A549 (cell line): ENCODE measurements around the gene VASH2. TPM values are rescaled to one million over a fixed set of nuclear protein-coding genes. Genes with fewer than 3 reads are reported as not detected.

ENCODE experiments used
- ATAC-seq, 2 experiments: fragments of 200-7000 bp in 1 of 2; fragments of >200 bp in 1 of 2; cut with Nextera tagmentation in 1 of 2; cut with Tn5 transposase in 1 of 2; 3 replicates each; pipeline versions ENCODE4 v1.8.0 to v1.9.1; 2018 to 2020; ENCODE audit warnings: mild to moderate bottlenecking in 1 of 2, moderate library complexity in 1 of 2
- CTCF ChIA-PET: fragments of 300-600 bp; sonication (Branson Sonifier 250); formaldehyde crosslinking; extraction: SDS; loops from one replicate; lab custom pipeline; 2021; ENCODE audit warnings: antibody characterized with exemption, inconsistent platforms; lab: Yijun Ruan, JAX
- POLR2A ChIA-PET: fragments of 350-600 bp; formaldehyde crosslinking; extraction: SDS; loops from one replicate; lab custom pipeline; 2021; ENCODE audit warnings: antibody characterized with exemption, inconsistent platforms; lab: Yijun Ruan, JAX
- DNase-seq, 2 experiments: peaks; one replicate each; pipeline versions ENCODE4 v3.0.0 to v3.0.0-alpha.2; 2011 to 2016; ENCODE audit warnings: low read depth in 1 of 2, low spot score in 1 of 2
- FAIRE-seq: peaks from 2 replicates; lab custom pipeline; 2011; peaks lifted over from hg19 to GRCh38; lab: Jason Lieb, UNC
- H3K27ac ChIP-seq, 2 experiments: fragments of >200 bp; sonication (Bioruptor Twin); formaldehyde crosslinking; 3 replicates each; pipeline ENCODE4 v1.5.1; 2016 to 2017
- H3K4me1 ChIP-seq: fragments of >200 bp; sonication (Bioruptor Twin); formaldehyde crosslinking; 3 replicates; pipeline ENCODE4 v1.6.1; 2016
- H3K4me2 ChIP-seq: fragments of >200 bp; sonication (Bioruptor Twin); formaldehyde crosslinking; 3 replicates; pipeline ENCODE4 v1.6.1; 2016
- H3K4me3 ChIP-seq: fragments of >200 bp; sonication (Bioruptor Twin); formaldehyde crosslinking; 3 replicates; pipeline ENCODE4 v1.5.1; 2016
- H3K9me3 ChIP-seq: fragments of >200 bp; sonication (Bioruptor Twin); formaldehyde crosslinking; 3 replicates; pipeline ENCODE4 v1.6.1; 2016
- ATOH8 ChIP-seq: fragments of 250-450 bp; sonication (Bioruptor Pico); IDR thresholded peaks from 2 replicates; pipeline ENCODE4 v1.5.0; 2020; ENCODE audit warnings: low read depth, mild to moderate bottlenecking, moderate library complexity
- CBX2 ChIP-seq: fragments of 200-600 bp; sonication (generic); IDR thresholded peaks from 2 replicates; pipeline ENCODE4 v1.6.1; 2016; ENCODE audit warnings: low read depth, mild to moderate bottlenecking, borderline replicate concordance
- CTCF ChIP-seq: fragments of >200 bp; sonication (Bioruptor Twin); formaldehyde crosslinking; IDR thresholded peaks from 3 replicates; pipeline ENCODE4 v1.5.1; 2016
- E2F6 ChIP-seq: IDR thresholded peaks from 2 replicates; pipeline ENCODE4 v1.6.1; 2012; ENCODE audit warnings: low read depth, borderline replicate concordance
- EHMT2 ChIP-seq: fragments of 200-600 bp; sonication (generic); IDR thresholded peaks from 2 replicates; pipeline ENCODE4 v1.6.1; 2016; ENCODE audit warnings: antibody characterized with exemption, low read depth, mild to moderate bottlenecking, moderate library complexity
- FOXS1 ChIP-seq: fragments of 250-450 bp; sonication (Bioruptor Pico); IDR thresholded peaks from 2 replicates; pipeline ENCODE4 v1.5.0; 2020; ENCODE audit warnings: mild to moderate bottlenecking, moderate library complexity
- HDAC2 ChIP-seq: fragments of 200-600 bp; sonication (generic); IDR thresholded peaks from 2 replicates; pipeline ENCODE4 v1.6.1; 2016
- HOXB13 ChIP-seq: fragments of 250-450 bp; sonication (Bioruptor Pico); IDR thresholded peaks from 2 replicates; pipeline ENCODE4 v1.5.0; 2020; ENCODE audit warnings: low read depth, mild to moderate bottlenecking, moderate library complexity
- HOXB5 ChIP-seq: fragments of 250-450 bp; sonication (Bioruptor Pico); IDR thresholded peaks from 2 replicates; pipeline ENCODE4 v1.5.0; 2020; ENCODE audit warnings: mild to moderate bottlenecking, moderate library complexity
- JUNB ChIP-seq: fragments of >200 bp; sonication (Bioruptor Twin); formaldehyde crosslinking; IDR thresholded peaks from 2 replicates; pipeline ENCODE4 v1.6.1; 2016
- KDM1A ChIP-seq: fragments of 200-600 bp; sonication (generic); IDR thresholded peaks from 2 replicates; pipeline ENCODE4 v1.6.1; 2016; ENCODE audit warnings: low read depth, mild to moderate bottlenecking
- MAFK ChIP-seq: fragments of 450-650 bp; IDR thresholded peaks from 2 replicates; pipeline ENCODE4 v1.6.1; 2014; ENCODE audit not compliant: partially characterized antibody
- MAZ ChIP-seq: fragments of 150-350 bp; IDR thresholded peaks from 2 replicates; pipeline ENCODE4 v1.6.1; 2014; ENCODE audit warnings: antibody characterized with exemption, low read depth, low read length, borderline replicate concordance
- MYC ChIP-seq: IDR thresholded peaks from 2 replicates; pipeline ENCODE4 v1.6.1; 2012; ENCODE audit warnings: mild to moderate bottlenecking, inconsistent platforms, low read length, improper control_type of control experiment, borderline replicate concordance
- NFE2L2 ChIP-seq: fragments of 150-350 bp; conservative IDR thresholded peaks from 2 replicates; pipeline ENCODE4 v1.6.1; 2014; ENCODE audit warnings: low read length
- NPAS2 ChIP-seq: fragments of 250-450 bp; sonication (Bioruptor Pico); IDR thresholded peaks from 2 replicates; pipeline ENCODE4 v1.8.0; 2022; ENCODE audit warnings: mild to moderate bottlenecking, moderate library complexity, borderline replicate concordance
- PBX3 ChIP-seq: IDR thresholded peaks from 2 replicates; pipeline ENCODE4 v1.6.1; 2012
- PHF8 ChIP-seq: fragments of 200-600 bp; sonication (generic); IDR thresholded peaks from 2 replicates; pipeline ENCODE4 v1.6.1; 2016; ENCODE audit warnings: low read depth, mild to moderate bottlenecking, antibody characterized with exemption, moderate library complexity, borderline replicate concordance
- RARB ChIP-seq: fragments of 250-450 bp; sonication (Bioruptor Pico); IDR thresholded peaks from 2 replicates; pipeline ENCODE4 v1.8.0; 2021; ENCODE audit warnings: mild to moderate bottlenecking, moderate library complexity
- REST ChIP-seq: fragments of 200-600 bp; sonication (generic); IDR thresholded peaks from 2 replicates; pipeline ENCODE4 v1.6.1; 2016; ENCODE audit warnings: antibody characterized with exemption, mild to moderate bottlenecking, moderate library complexity
- SMC3 ChIP-seq: fragments of >200 bp; sonication (Bioruptor Twin); formaldehyde crosslinking; IDR thresholded peaks from 3 replicates; pipeline ENCODE4 v1.6.1; 2018; ENCODE audit warnings: inconsistent platforms
- TFCP2L1 ChIP-seq: fragments of 250-450 bp; sonication (Bioruptor Pico); IDR thresholded peaks from 2 replicates; pipeline ENCODE4 v1.5.0; 2021; ENCODE audit warnings: mild to moderate bottlenecking
- ZC3H11A ChIP-seq: fragments of 450-650 bp; IDR thresholded peaks from 2 replicates; pipeline ENCODE4 v1.6.1; 2014; ENCODE audit warnings: antibody characterized with exemption, mild to moderate bottlenecking
- ZFP36 ChIP-seq: fragments of 450-650 bp; IDR thresholded peaks from 2 replicates; pipeline ENCODE4 v1.6.1; 2014; ENCODE audit warnings: borderline replicate concordance; ENCODE audit not compliant: partially characterized antibody
- WGBS: methylation state at CpG from one replicate; pipeline ENCODE4 v1.1.6; 2017; ENCODE audit errors: missing lambda C conversion rate; 5-methylcytosine and 5-hydroxymethylcytosine counted together
- polyA plus RNA-seq, 4 experiments: library from polyadenylated mRNA; depleted of rRNA in 3 of 4; stranded (reverse); fragments of >200 nt; fragmentation: RNase III in 1 of 4; extraction: RNeasy Plus Mini Kit Qiagen cat#74134 plus additional on column Dnase treatment in 1 of 4; gene quantifications; 2 replicates in 3 of 4; 3 replicates in 1 of 4; pipeline ENCODE4 v1.2.3, GENCODE V29; 2011 to 2017

VASH2 gene
- polyA plus RNA-seq, 2 of the 4 experiments (the other 2 are of a cell fraction): 3.4 to 4.7 TPM

- no peaks in the 10 kb centered on the region for H3K9me3 ChIP-seq
- no peak overlapping the region for H3K27ac ChIP-seq
- no peak for DNase-seq
- CTCF ChIA-PET: interaction anchor here (2.1 kb wide), 1 partner anchor 288 kb away, joined by 4 read pairs; no protein-coding TSS in a partner anchor
- TF ChIP-seq ZFP36 (no peak), TFCP2L1 (no peak), HDAC2 (no peak), FOXS1 (CRISPR knock-in tag) (no peak), HOXB5 (CRISPR knock-in tag) (no peak), ZC3H11A (no peak), NPAS2 (CRISPR knock-in tag) (no peak), CBX2 (no peak), MAFK (no peak), CTCF (no peak), MYC (no peak), KDM1A (no peak)
- ATAC-seq: no peak
- 89% methylated on average over 8 of the region's 8 CpGs for WGBS
- H3K4me3 ChIP-seq: no peak overlapping the region
- FAIRE-seq: no peak
- POLR2A ChIA-PET: no interaction called here
- peaks cover 7% of the 10 kb centered on the region; the same call in 1 of the 3 replicates for H3K4me1 ChIP-seq
- no peak overlapping the region for H3K4me2 ChIP-seq
These were observed 2.3 kb downstream of the VASH2 start for GRCh38 chr1:212952641-212952976.

- FAIRE-seq (no peak), ATAC-seq (no peak), DNase-seq (no peak)
- POLR2A ChIA-PET: no interaction called here
- Histone ChIP-seq H3K4me1 (peaks cover 7% of the 10 kb centered on the region; the same call in 1 of the 3 replicates), H3K4me3 (no peak overlapping the region), H3K9me3 (no peaks in the 10 kb centered on the region), H3K27ac (no peak overlapping the region), H3K4me2 (no peak overlapping the region)
- 86% methylated on average over 3 of the region's 3 CpGs for WGBS
- TF ChIP-seq HOXB13 (CRISPR knock-in tag) (no peak), JUNB (no peak), E2F6 (no peak), ATOH8 (no peak), HDAC2 (no peak), FOXS1 (CRISPR knock-in tag) (no peak), EHMT2 (no peak), NFE2L2 (no peak), PHF8 (no peak), SMC3 (no peak), MAZ (no peak), PBX3 (no peak), REST (no peak), CBX2 (no peak), ZC3H11A (no peak), RARB (no peak), CTCF (no peak)
- CTCF ChIA-PET: interaction anchor here (1.2 to 2.3 kb wide), 4 partner anchors 11 to 289 kb away, joined by 3 to 9 read pairs (median 4); no protein-coding TSS in a partner anchor
These were observed 3.0 kb downstream of the VASH2 start for GRCh38 chr1:212953321-212953720.
